ENCODE measurements around the gene VAPA.

VAPA gene

DNA sequence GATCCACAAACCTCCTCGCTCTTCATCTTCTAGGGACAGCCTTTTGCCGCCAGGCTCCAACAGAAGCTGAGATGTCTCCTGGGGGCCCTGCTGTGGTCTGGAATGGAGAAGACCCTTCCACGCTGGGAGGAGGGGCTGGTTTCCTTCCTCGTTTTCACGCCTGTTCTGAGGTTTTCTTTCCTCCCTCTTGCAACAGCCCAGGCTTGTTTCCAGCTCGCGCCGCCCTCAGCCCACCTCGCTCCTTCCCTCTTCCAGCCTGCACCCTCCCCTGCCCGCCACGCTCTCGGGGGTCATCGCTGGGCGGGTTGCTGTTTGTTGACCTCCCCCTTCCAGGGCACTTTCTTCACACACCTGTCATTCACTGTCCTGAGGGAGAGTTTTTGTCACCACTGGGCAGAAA, 55.4 kb downstream of the VAPA start:
- DNase-seq (ENCODE audit: low read depth in 1 of 2, low spot score in 1 of 2) = no peak

DNA sequence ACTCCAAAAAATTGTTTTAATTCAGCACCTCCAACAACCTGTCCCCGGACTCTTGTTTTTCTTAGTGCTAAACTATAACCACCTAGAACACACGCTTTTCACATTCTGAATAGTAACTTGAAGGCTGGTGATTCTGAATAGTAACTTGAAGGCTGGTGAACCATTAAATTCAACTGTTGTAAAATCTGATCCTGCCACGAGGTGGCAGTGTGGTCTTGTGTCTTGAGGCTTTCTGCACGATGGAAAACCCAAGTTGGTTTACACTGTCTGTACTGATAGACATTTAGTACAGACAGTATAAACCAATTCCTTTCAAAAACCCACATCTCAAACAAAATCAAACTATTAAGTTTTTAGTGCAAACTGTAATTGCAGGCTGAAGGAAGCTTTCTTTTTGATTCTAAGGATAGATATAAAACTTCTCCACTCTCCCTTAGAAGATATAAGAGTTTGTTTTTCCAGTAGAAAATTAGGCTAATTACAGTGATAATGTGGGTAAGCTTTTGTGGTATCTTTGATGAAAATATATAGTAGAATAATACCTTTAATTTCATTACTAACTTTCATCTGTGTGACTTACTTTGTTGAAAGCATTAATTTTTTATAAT, 57.6 kb downstream of the VAPA start:
- DNase-seq (ENCODE audit: low read depth in 1 of 2, low spot score in 1 of 2) = peak; percentile 30 to 70

DNA sequence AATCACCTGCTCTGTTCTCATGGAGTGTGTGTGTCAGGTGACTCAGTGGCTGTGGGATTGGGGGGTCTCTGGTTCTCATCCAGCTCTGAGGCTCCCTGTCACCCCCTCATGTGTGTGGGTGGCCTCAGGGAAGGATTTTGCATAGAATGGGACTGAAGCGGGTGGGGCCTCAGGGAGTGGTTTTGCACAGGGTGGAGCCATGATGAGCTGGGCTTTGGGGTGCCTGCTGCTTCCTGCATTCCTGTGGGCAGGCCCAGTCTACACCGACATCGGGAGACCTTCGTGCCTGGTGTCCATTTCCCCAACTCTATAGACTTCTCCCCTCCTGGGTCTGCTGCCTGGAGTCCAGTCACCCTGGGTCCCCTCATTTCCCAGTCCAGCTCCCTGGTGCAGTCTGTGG, 59.7 kb downstream of the VAPA start:
- DNase-seq (ENCODE audit: low read depth in 1 of 2, low spot score in 1 of 2) = no peak

DNA sequence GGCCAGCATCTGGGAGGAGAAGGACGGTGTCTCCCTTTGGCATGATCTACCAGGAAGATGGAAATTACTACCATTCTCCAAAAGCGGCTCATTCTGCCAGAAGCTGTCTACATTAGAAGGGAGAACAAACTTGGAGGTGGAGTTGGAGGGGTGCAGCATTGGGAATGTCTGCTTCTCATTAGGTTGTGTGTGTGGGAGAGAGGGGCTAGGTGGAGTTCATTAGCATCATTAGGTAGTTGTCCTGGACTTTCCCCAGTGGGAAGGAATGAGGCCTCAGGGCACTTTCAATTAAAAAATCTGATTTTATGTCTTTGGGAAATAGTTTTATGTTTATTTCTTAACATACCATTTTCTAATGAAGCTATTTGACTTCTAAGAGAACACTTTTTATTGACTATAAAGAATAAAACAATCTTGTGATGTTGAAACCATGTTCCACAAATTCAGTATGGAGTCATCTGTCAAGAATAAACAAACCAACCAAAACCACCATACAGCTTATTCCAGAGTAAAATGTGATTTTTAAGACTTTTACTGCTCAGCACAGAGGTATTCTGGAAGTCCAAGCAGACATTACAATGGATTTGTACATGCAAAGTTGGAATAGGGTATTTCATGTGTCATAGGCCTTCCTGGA, 60.6 kb downstream of the VAPA start:
- no peak for DNase-seq (ENCODE audit: low read depth in 1 of 2, low spot score in 1 of 2)

DNA sequence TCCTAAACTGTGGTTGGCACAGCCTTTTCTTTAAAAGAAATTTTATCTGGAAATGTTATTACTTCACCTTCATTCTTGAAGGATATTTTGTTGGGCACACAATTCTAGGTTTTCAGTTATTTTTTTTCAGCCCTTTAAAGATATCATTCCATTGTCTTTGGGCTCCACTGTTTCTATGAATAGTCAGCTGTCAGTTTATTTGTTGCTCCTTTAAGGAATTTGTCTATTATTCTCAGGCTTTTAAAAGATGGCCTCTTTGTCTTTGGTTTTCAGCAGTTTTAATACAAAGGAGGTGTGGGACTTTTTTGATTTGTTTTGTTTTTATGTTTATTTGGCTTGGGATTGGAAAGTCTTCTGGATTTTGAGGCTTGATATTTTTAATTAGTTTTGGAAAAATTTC, 61.8 kb downstream of the VAPA start:
- no peak for DNase-seq (ENCODE audit: low read depth in 1 of 2, low spot score in 1 of 2)

DNA sequence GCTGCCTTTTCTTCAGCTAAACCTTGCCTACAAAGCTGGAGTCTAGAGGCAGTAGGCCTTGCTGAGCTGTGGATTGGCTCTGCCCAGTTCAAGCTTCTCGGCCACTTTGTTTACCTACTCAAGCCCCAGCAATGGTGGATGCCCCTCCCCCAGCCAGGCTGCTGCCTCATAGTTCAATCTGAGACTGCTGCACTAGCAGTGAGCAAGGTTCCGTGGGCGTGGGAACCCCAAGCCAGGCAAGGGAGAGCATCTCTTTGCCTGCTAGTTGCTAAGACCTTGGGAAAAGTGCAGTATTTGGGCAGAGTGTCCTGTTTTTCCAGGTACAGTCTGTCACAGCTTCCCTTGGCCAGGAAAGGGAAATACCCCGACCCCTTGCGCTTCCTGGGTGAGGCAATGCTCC, 68.9 kb downstream of the VAPA start:
- no peak for DNase-seq (ENCODE audit: low read depth in 1 of 2, low spot score in 1 of 2)

DNA sequence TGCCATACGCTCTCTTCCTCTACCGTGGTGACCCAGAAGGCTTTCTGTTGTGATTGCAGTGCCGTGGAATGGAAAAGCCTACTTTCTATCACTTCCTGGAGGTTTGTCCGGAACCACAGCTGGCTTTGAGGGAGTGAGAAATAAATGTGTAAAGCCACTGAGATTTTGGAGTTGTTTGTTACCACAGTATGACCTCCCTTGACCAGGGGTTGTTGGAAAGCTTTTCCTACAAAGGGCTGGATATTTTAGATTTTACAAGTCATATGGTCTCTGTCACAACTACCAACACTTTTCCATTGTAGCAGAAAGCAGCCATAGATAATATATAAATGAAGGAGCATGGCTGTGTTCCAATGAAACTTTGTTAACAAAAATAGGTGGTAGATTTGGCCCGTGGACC, 70.3 kb downstream of the VAPA start:
- no peak for DNase-seq (ENCODE audit: low read depth in 1 of 2, low spot score in 1 of 2)

DNA sequence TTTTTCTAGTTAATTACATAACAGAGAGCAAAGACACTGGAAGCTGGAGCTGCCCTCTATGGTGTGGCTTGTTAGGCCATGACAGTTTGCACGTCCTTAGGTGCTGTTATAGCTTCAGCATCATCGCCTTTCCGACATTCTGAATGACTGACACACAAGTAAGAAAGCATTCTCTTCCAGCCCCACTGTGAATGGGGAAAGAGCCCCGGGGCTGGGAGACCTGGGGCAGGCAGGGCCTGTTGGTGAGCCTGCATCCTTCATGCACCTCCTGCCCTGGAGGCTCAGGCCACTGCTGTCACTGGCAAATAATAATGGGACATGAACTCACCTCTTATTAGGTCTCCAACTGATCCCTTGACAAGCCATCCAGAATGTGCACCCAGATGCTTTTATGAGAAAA, 71.8 kb downstream of the VAPA start:
- no peak for DNase-seq (ENCODE audit: low read depth in 1 of 2, low spot score in 1 of 2)

DNA sequence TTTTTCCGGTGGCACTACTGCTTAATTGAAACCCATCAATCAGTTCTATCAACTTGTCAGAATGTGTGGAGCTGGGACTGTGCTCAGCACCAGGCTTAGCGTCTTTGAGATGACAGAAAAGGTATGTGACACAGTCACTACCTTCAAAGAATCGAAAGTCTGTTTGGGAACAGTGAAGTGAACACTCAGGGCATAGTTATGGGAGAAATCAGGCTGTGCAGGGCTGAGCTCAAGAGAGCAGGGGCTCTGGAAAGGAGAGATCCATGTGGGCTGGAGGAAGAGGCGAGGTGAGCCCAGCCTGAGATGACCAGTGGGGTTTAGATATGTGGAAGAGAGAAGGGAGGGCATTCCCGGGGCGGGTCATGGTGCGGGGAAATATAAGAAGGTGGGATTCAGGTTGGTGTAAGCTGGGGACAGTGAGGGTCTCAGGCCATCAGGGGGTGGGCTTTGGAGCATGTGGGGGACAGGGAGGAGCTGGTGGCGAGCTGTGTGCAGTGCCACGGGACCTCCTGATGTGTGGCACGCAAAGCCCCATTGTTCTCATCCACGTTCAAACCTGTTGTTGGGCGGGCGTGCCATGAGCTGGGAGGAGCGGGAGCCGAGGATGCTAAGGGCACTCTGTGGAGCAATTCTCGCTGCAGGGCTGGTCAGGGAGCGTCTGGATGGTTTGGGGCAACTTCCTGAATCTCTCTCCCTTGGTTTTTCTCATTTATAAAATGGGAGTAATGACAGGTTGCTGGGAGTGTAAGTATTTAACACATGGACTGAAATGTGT, 72.5 kb downstream of the VAPA start:
- no peak for DNase-seq (ENCODE audit: low read depth in 1 of 2, low spot score in 1 of 2)

DNA sequence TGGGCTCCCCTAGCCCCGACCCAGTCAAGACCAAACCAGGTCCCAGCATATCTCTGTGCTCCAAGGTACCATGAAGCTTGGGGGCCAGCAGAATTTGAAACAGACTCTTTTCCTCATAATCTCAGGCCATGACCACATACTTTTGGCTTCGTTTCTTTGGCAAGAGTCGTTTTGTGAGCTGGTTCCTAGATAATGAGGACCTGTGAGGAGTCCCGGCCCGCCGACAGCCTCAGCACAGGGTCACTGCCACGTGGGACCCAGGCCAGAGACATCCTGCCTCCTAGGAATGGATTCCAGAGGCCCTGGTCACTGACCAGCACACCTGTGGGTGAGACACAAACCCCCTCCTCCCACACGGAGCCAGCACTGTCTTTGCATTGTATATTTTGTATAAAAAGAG, 73.5 kb downstream of the VAPA start:
- no peak for DNase-seq (ENCODE audit: low read depth in 1 of 2, low spot score in 1 of 2)

DNA sequence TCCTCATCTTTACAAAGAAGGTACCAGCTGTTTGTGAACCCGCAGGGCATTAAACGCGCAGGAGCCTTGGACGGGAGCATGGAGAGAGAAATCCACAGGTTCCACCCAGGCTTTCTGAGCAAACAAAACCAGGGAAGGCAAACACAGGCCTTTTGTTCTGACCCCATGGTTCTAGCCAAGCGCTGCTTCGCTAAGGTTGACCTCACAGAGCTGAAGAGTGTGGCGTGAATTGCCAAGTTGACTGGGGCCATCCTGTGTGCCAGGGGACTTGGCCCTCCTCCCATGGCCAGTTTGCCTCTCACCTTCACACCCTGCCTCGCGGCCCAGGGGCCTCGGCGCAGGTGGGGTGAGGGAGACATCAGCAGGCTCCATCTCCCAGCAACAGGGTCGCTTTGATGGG, 74.1 kb downstream of the VAPA start:
- no peak for DNase-seq (ENCODE audit: low read depth in 1 of 2, low spot score in 1 of 2)

DNA sequence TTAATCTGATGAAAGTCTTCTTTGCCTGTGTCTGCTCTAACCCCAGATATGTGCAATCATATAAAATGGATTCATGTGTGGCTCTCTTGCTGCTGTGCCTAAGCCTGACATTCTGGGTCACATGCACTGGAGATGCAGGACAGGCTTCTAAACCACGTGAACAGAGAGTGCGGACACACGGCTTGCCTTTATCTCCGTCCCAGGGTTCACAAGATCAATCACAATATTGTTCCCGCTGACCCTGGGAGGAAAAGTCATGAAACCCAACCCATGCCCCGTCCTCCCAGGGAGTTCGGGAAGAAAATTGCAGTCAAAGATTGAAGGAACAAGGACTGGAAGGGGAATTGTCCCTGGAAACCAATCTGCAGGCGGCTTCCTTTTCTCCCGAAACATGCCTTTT, 74.8 kb downstream of the VAPA start:
- no peak for DNase-seq (ENCODE audit: low read depth in 1 of 2, low spot score in 1 of 2)

DNA sequence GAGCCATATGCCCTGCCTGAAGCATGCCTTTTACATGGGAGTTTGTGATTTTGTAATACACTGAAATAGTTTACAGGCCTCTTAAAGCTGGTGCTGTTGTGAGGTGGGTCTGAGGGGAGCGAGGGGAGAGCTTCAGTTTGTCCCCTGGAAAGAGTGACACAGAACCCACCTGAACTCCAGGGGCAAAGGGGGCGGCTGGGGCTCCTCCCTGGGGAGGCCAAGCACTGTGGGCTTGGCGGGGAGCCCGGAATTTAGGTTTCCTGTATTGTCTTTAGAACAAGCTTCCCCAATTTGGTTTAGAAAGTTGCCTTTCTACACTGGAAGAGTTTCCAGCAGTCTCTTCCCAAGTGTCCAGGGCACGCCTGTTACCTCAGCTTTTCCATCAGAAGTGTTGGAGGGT, 75.7 kb downstream of the VAPA start:
- no peak for DNase-seq (ENCODE audit: low read depth in 1 of 2, low spot score in 1 of 2)

DNA sequence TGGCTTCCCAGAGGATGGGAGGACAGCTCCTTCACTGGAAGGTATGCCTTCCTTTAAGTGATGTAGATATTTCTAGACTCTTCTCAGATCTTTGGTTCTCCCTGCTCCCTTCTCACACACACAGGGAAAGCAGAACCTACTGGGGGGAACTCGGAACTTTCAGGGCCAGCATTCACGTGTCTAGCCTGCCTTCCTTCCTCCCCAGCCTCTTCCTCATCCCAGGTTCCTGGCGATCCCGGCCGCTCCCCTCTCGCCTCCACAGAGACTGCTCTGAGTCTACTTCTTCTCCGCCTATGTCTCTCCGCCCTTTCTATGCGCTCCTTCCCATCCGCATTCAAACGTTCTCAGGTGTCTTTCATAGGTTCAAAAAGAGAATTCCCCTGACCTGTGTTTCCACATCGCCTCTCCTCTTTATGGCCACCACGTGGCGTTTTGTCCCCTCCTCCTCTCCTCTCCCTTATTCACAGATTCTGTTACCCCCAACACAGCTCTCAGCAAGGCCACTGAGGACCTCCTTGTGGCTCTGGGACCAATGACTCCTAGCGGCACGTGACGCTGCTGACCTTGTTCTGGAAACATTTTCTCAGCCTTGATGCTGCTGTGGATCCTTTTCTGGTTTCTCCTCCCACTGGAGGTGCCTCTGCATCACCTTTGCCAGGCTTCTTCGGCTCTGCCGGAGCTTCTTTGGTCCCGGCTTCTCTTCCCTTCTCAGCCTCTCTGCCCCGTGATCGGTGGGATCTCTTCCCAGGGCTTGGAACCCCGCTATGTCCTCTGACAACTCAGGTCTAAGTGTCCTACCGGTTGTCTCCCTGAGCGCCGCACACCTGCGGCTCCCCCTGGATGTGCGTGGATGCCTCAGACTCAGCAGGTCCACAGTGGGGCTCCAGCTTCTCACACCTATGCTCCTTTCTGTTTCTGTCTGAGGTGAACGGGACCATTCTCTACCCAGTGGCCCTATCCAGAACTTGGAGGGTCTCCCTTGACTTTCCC, 77.5 kb downstream of the VAPA start:
- DNase-seq (ENCODE audit: low read depth in 1 of 2, low spot score in 1 of 2) = no peak

DNA sequence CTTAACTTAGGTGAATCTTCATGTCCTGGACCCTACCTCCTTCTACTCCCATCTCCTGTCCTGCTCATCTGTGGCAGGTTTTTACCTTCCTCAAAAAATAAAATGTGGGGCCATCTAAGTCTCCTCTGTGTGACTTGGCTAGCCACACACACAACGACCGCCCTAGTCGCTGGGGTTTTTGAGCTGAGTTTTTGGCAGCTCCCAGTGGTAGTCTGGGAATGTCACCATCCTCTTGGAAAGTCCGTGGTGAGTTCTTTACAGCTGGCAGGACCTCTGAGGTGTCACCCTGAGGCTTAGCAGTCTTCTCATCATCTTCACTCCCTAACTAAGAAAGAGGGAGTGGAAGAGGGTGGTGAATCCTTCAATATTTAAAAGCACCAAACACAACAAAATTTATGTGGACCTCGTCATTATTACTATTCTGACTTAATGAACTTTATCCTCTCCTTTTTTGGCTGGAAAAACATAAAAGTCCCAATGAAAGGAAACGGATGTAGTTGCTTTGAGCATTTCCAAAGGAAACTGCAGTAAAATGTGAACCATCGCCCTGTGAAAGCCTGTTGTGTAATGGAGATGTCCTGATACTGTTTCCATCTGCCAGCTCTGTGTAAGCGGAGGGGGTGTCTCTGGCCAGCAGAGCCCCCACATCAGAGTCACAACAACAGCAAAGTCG, 78.6 kb downstream of the VAPA start:
- no peak for DNase-seq (ENCODE audit: low read depth in 1 of 2, low spot score in 1 of 2)

DNA sequence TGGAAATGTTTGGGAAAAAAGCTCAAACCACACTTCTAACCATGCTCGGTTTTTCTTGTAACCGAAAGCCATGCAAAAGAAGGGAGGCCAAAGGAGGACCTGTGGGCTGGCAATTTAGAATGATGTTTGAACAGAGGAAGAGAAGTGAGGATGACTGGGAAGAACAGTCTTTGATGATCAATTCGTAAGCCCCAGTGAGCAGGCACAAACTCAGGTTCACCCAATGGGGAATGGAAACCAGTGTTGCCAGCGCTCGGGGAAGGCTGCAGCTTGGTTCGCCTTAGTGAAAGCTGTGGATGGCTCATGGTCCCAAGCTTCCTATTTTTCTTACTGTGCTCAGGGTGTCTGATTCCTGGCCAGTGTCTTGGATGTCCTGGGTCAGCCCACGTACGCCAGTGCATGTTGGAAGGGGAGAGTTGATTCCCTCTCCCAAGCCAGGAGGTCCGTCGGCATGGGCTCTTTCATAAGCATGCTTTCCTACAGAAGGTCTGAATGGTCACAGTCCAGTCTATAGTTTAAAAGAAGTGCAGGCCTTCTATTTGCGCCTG, 79.2 kb downstream of the VAPA start:
- DNase-seq (ENCODE audit: low read depth in 1 of 2, low spot score in 1 of 2) = no peak

DNA sequence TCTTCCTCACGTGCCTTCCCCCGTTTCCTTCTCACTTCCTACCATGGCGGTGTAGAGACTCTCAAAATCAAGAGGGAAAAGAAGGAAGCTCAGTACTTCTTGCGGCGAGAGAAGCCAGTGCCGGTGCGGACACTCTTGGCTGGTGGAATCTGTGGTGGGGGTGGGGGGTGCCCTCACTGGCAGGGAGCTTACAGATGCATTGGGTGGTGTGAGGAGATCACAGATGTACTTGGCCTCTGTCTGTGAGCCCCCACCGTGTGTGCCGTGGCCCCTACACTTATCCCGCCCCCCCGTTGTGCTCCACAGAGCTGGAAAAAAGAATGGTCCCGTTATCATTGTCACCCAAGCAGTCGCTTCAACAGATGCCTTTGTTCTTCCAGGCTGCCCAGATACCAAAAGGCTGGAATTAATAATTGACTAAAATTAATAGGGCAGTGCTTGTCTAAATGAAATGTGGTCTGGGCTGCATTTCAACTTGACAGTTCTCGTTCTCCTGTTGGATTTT, 79.8 kb downstream of the VAPA start:
- DNase-seq (ENCODE audit: low read depth in 1 of 2, low spot score in 1 of 2) = no peak

DNA sequence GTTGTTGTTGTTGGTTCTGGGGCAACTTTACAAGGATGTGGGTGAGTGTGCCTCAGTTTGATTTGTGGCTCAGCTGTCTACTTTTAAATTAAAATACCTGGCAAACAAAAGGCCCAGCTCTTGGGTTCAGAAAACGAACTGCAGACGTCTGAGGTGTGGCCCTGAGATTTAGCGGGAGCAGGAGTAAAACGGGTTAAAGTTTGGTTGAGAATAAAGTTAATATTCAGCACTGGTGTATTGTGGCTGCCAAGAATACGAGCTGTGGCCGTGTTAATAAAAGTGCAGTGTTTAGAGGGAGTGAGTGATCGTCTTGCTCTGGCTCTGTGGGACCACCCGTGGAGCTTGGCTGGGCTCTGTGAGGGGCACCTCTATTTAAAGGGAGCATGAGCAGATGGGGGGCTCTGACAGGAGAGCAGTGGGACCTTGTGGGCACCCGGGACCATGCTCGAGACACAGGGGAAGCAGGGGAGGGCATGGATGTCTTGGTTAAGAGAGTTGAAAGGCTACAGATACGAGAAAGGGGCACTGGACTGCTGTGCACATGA, 80.3 kb downstream of the VAPA start:
- DNase-seq (ENCODE audit: low read depth in 1 of 2, low spot score in 1 of 2) = no peak

DNA sequence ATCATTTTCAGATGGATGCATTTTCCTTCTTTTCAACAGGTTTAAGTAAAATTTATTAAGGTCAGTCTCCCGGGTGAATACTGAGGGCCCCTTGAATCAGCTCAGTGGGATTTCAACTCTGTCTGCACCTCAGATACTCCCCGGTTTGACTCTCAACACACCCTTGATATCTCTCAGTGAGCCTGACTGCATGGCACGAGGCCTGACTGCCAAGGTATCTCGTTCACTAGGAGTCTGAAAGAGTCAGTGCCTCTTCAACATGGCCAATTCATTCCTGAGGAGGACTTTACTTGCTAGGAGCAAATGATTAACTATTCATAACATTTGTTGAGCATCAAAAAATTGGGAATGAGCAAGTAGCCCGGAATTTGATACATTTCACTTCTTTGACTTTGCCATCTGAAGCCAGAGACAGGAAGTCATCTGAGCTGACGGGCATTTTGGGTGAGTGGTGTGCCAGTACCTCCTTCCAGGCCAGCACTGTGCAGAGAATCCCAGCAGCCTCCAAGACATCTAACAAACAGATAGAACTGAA, 81.0 kb downstream of the VAPA start:
- DNase-seq (ENCODE audit: low read depth in 1 of 2, low spot score in 1 of 2) = no peak

DNA sequence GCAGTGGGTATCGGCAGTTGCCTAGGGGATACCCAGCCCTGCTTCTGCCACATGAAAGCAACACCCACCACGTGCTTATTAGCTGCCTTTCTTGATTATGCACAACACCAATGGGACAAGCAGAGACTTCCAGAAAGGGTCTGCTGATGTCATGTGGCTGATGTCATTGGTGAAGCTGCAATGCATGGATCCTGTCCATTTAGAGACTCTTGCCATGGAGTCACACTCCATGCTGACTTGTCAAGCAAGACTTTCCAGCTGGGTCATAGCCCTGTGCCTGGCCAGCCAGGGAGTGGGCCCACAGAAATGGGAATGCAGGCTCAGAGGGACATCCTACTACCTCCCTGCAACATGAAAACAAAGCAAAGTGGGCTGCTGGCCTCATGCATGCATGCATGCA, 81.8 kb downstream of the VAPA start:
- no peak for DNase-seq (ENCODE audit: low read depth in 1 of 2, low spot score in 1 of 2)
